Activated naive CD8-positive, alpha-beta T cell (primary cell): ENCODE data around the gene GAB1.

ENCODE experiments used
- H3K27ac Mint-ChIP-seq: one replicate; pipeline ENCODE4 v1.8.0; 2021; ENCODE audit warnings: mixed read lengths
- H3K27me3 Mint-ChIP-seq: one replicate; pipeline ENCODE4 v1.8.0; 2021; ENCODE audit warnings: mixed read lengths
- H3K36me3 Mint-ChIP-seq: one replicate; pipeline ENCODE4 v1.8.0; 2021; ENCODE audit warnings: mixed read lengths
- H3K4me1 Mint-ChIP-seq: one replicate; pipeline ENCODE4 v1.8.0; 2021; ENCODE audit warnings: low read depth, mixed read lengths
- H3K4me3 Mint-ChIP-seq: one replicate; pipeline ENCODE4 v1.8.0; 2021; ENCODE audit warnings: mild to moderate bottlenecking, mixed read lengths
- H3K9me3 Mint-ChIP-seq: one replicate; pipeline ENCODE4 v1.8.0; 2021; ENCODE audit warnings: low read depth, mixed read lengths

GAB1 gene

GRCh38 chr4:143336781-143337599 is at the start of gene GAB1:
GAB1 (plus strand) TSS chr4:143336876; CDS start chr4:143337189, 313 bp downstream.
- Mint-ChIP-seq H3K4me1 (peaks cover 7% of the 10 kb centered on the region), H3K27ac (no peak within 1 kb of the TSS), H3K36me3 (no peaks in the 10 kb centered on the region), H3K27me3 (peaks cover 24% of the 10 kb centered on the region), H3K4me3 (peak within 1 kb of the TSS; percentile 88), H3K9me3 (no peaks in the 10 kb centered on the region)

- H3K27ac Mint-ChIP-seq = no peak overlapping the region
- no peaks in the 10 kb centered on the region for H3K36me3 Mint-ChIP-seq
- no peaks in the 10 kb centered on the region for H3K9me3 Mint-ChIP-seq
- H3K4me1 Mint-ChIP-seq = no peaks in the 10 kb centered on the region
- H3K4me3 Mint-ChIP-seq = no peak overlapping the region
- peaks cover 2% of the 10 kb centered on the region for H3K27me3 Mint-ChIP-seq
Observed at GRCh38 chr4:143287572-143287923, 49.1 kb upstream of the GAB1 start.

GRCh38 chr4:143288171-143288570 is 48.5 kb upstream of the GAB1 start:
- no peaks in the 10 kb centered on the region for H3K27me3 Mint-ChIP-seq
- H3K9me3 Mint-ChIP-seq = no peaks in the 10 kb centered on the region
- no peaks in the 10 kb centered on the region for H3K4me1 Mint-ChIP-seq
- H3K4me3 Mint-ChIP-seq = no peak overlapping the region
- no peak overlapping the region for H3K27ac Mint-ChIP-seq
- H3K36me3 Mint-ChIP-seq = no peaks in the 10 kb centered on the region

- H3K27ac Mint-ChIP-seq = no peak overlapping the region
- H3K9me3 Mint-ChIP-seq = no peaks in the 10 kb centered on the region
- no peak overlapping the region for H3K4me3 Mint-ChIP-seq
- no peaks in the 10 kb centered on the region for H3K4me1 Mint-ChIP-seq
- no peaks in the 10 kb centered on the region for H3K27me3 Mint-ChIP-seq
- no peaks in the 10 kb centered on the region for H3K36me3 Mint-ChIP-seq
Observed at GRCh38 chr4:143289370-143289769, 47.3 kb upstream of the GAB1 start.

- H3K27me3 Mint-ChIP-seq = no peaks in the 10 kb centered on the region
- no peaks in the 10 kb centered on the region for H3K4me1 Mint-ChIP-seq
- no peak overlapping the region for H3K4me3 Mint-ChIP-seq
- no peaks in the 10 kb centered on the region for H3K36me3 Mint-ChIP-seq
- H3K27ac Mint-ChIP-seq = no peak overlapping the region
- no peaks in the 10 kb centered on the region for H3K9me3 Mint-ChIP-seq
Observed at GRCh38 chr4:143291314-143291713, 45.4 kb upstream of the GAB1 start.

- H3K27me3 Mint-ChIP-seq = no peaks in the 10 kb centered on the region
Observed at GRCh38 chr4:143292858-143293257, 43.8 kb upstream of the GAB1 start.

GRCh38 chr4:143294310-143294709 is 42.4 kb upstream of the GAB1 start:
- Mint-ChIP-seq H3K27me3 (peaks cover 1% of the 10 kb centered on the region), H3K4me1 (no peaks in the 10 kb centered on the region), H3K27ac (no peak overlapping the region), H3K36me3 (no peaks in the 10 kb centered on the region), H3K4me3 (no peak overlapping the region), H3K9me3 (no peaks in the 10 kb centered on the region)

More at GRCh38 chr4:143292858-143293257, 43.8 kb upstream of the GAB1 start:
- H3K4me3 Mint-ChIP-seq = no peak overlapping the region
- H3K4me1 Mint-ChIP-seq = no peaks in the 10 kb centered on the region
- H3K9me3 Mint-ChIP-seq = no peaks in the 10 kb centered on the region
- H3K36me3 Mint-ChIP-seq = no peaks in the 10 kb centered on the region
- H3K27ac Mint-ChIP-seq = no peak overlapping the region

GRCh38 chr4:143294710-143295275 is 41.9 kb upstream of the GAB1 start:
- no peaks in the 10 kb centered on the region for H3K9me3 Mint-ChIP-seq
- peaks cover 1% of the 10 kb centered on the region for H3K27me3 Mint-ChIP-seq
- H3K4me3 Mint-ChIP-seq = no peak overlapping the region
- H3K36me3 Mint-ChIP-seq = no peaks in the 10 kb centered on the region
- no peak overlapping the region for H3K27ac Mint-ChIP-seq
- H3K4me1 Mint-ChIP-seq = no peaks in the 10 kb centered on the region

- Mint-ChIP-seq H3K27me3 (peaks cover 5% of the 10 kb centered on the region), H3K4me1 (no peaks in the 10 kb centered on the region), H3K27ac (no peak overlapping the region), H3K9me3 (no peaks in the 10 kb centered on the region), H3K36me3 (no peaks in the 10 kb centered on the region), H3K4me3 (no peak overlapping the region)
Observed at GRCh38 chr4:143296397-143297067, 40.1 kb upstream of the GAB1 start.

GRCh38 chr4:143300860-143301259 is 35.8 kb upstream of the GAB1 start:
- Mint-ChIP-seq H3K27ac (no peak overlapping the region), H3K4me3 (no peak overlapping the region), H3K4me1 (no peaks in the 10 kb centered on the region), H3K27me3 (peaks cover 5% of the 10 kb centered on the region), H3K9me3 (no peaks in the 10 kb centered on the region), H3K36me3 (no peaks in the 10 kb centered on the region)

- no peak overlapping the region for H3K27ac Mint-ChIP-seq
- no peaks in the 10 kb centered on the region for H3K9me3 Mint-ChIP-seq
- H3K36me3 Mint-ChIP-seq = no peaks in the 10 kb centered on the region
- H3K4me1 Mint-ChIP-seq = no peaks in the 10 kb centered on the region
- peaks cover 5% of the 10 kb centered on the region for H3K27me3 Mint-ChIP-seq
- H3K4me3 Mint-ChIP-seq = no peak overlapping the region
Observed at GRCh38 chr4:143302536-143302935, 34.1 kb upstream of the GAB1 start.

GRCh38 chr4:143306788-143307187 is 29.9 kb upstream of the GAB1 start:
- no peaks in the 10 kb centered on the region for H3K27me3 Mint-ChIP-seq
- no peaks in the 10 kb centered on the region for H3K36me3 Mint-ChIP-seq
- H3K9me3 Mint-ChIP-seq = no peaks in the 10 kb centered on the region
- no peaks in the 10 kb centered on the region for H3K4me1 Mint-ChIP-seq
- no peak overlapping the region for H3K4me3 Mint-ChIP-seq
- H3K27ac Mint-ChIP-seq = no peak overlapping the region

- Mint-ChIP-seq H3K4me3 (no peak overlapping the region), H3K4me1 (no peaks in the 10 kb centered on the region), H3K9me3 (no peaks in the 10 kb centered on the region), H3K27ac (no peak overlapping the region), H3K36me3 (no peaks in the 10 kb centered on the region), H3K27me3 (no peaks in the 10 kb centered on the region)
Observed at GRCh38 chr4:143307531-143307930, 29.1 kb upstream of the GAB1 start.

- Mint-ChIP-seq H3K36me3 (no peaks in the 10 kb centered on the region), H3K27ac (no peak overlapping the region), H3K27me3 (no peaks in the 10 kb centered on the region), H3K4me1 (no peaks in the 10 kb centered on the region), H3K9me3 (no peaks in the 10 kb centered on the region), H3K4me3 (no peak overlapping the region)
Observed at GRCh38 chr4:143308377-143308776, 28.3 kb upstream of the GAB1 start.

GRCh38 chr4:143311924-143312323 is 24.8 kb upstream of the GAB1 start:
- Mint-ChIP-seq H3K9me3 (no peaks in the 10 kb centered on the region), H3K4me3 (no peak overlapping the region), H3K36me3 (no peaks in the 10 kb centered on the region), H3K27ac (no peak overlapping the region), H3K27me3 (no peaks in the 10 kb centered on the region), H3K4me1 (no peaks in the 10 kb centered on the region)
